ENCODE measurements around the gene GPN1. TPM values are rescaled to one million over a fixed set of nuclear protein-coding genes. Genes with fewer than 3 reads are reported as not detected.

The GPN1 gene
- total RNA-seq, 1 donor: 40.2 TPM

DNA sequence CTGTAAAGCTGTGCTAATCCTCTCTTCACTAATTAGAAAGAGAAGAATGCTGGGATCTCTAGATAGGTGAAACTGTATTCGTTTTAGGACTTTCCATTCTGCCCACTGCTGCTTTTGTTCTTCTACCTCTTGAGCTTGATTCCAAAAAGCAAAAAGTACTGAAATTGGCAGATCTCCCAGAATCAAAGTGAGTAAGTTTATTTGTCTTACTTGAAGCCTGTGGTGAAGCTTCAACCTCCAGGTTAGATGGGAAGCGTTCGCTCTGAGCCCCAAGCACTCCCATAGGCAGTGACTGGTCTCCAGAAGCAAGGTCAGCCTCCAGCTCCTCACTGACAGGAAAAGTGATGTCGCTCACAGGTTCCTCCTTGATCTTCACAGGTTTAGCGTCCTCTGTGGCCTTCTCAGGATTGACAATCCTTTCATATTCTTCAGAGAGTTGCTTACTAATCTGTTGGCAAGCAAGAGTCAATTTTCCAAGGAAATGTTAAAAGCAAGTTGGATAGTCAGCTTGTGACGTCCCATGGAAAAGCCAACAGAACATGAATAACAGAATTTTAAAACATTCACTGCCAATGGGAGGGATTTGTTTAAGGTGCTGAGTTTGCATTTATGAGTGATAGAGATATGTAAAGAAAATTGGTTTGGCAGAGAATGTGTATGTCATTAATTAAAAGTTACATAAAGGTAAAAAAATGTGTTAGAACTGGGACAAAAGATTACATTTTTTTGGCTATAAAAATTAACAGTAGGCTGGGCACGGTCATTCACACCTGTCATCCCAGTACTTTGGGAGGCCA, 26.5 kb downstream of the GPN1 start:
- DNase-seq (ENCODE audit: low read depth): peak; percentile 70
- no peak overlapping the region for H3K4me3 ChIP-seq (ENCODE audit: low read depth, low read length)
- TF ChIP-seq, protein P1, sequence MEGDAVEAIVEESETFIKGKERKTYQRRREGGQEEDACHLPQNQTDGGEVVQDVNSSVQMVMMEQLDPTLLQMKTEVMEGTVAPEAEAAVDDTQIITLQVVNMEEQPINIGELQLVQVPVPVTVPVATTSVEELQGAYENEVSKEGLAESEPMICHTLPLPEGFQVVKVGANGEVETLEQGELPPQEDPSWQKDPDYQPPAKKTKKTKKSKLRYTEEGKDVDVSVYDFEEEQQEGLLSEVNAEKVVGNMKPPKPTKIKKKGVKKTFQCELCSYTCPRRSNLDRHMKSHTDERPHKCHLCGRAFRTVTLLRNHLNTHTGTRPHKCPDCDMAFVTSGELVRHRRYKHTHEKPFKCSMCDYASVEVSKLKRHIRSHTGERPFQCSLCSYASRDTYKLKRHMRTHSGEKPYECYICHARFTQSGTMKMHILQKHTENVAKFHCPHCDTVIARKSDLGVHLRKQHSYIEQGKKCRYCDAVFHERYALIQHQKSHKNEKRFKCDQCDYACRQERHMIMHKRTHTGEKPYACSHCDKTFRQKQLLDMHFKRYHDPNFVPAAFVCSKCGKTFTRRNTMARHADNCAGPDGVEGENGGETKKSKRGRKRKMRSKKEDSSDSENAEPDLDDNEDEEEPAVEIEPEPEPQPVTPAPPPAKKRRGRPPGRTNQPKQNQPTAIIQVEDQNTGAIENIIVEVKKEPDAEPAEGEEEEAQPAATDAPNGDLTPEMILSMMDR (IDR thresholded peaks at IDR 0.05; ENCODE audit: insufficient read depth, low read length): no peak

DNA sequence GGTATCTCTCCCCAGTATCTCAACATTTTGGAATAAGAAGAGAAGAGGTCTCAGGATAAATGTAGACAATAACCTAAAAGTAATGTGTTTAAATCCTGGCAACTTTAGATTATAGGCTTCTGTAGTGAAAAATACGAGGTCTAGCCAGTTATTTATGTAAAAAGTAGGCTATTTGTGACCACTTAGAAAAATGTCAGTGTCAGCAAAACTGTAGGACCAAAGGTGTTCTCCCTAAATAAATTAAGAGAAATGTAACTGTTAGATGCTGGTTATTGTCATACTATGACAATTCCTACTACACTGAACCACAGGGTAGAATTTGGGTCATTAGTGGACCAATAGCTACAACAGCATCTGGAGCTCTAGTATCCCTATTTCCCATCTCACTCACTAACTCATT, 32.5 kb downstream of the GPN1 start:
- TF ChIP-seq, protein P1 (IDR thresholded peaks at IDR 0.05; ENCODE audit: insufficient read depth, low read length): no peak
- no peak overlapping the region for H3K4me3 ChIP-seq (ENCODE audit: low read depth, low read length)
- no peak for DNase-seq (ENCODE audit: low read depth)

DNA sequence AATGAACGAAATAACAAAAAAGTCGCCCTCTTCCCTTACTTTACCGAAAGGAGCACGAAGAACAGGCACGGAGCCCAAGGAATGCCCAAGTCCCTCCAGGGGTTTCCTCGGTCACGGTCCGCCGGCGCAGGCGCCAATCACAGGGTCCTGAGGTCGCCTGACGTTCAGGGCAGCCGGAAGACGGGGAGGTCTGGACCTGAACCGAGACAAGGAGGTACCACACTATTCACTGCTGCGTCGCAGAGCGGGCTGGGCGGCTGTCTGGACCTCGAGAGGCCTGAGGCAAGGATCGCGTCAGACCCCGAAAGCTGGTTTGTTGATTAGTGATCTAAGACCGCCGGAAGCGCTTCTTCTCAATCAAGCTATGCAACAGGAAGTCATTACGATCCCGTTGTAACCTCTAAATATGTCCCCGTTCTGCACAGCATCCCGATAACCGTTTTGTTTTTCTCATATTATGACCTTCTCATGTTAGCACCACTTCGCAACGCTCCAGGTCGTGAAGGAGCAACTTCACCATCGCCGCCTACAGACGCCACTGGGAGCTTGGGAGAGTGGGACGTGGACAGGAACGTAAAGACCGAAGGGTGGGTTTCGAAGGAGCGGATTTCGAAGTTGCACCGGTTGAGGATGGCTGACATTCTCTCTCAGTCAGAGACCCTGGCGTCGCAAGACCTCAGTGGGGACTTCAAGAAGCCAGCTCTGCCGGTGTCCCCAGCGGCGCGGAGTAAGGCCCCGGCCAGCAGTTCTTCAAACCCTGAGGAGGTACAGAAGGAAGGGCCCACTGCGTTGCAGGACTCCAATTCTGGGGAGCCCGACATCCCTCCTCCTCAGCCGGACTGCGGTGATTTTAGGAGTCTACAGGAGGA, 34.7 kb downstream of the GPN1 start, which contains the start of the genes SLC4A1AP and SUPT7L:
Gene SLC4A1AP, plus strand, starts transcription at position 605 of the 869 bp plus-strand sequence. Its CDS starts 26 bp downstream, at position 631.
Gene SUPT7L, minus strand, starts transcription at position 330 of the 869 bp plus-strand sequence. CDS start 1,422 bp downstream, outside the sequence.
- DNase-seq (ENCODE audit: low read depth): peak; percentile 93
- peak within 1 kb of the TSS; percentile 82 for H3K4me3 ChIP-seq (ENCODE audit: low read depth, low read length)
- TF ChIP-seq, protein P1 (IDR thresholded peaks at IDR 0.05; ENCODE audit: insufficient read depth, low read length): no peak

DNA sequence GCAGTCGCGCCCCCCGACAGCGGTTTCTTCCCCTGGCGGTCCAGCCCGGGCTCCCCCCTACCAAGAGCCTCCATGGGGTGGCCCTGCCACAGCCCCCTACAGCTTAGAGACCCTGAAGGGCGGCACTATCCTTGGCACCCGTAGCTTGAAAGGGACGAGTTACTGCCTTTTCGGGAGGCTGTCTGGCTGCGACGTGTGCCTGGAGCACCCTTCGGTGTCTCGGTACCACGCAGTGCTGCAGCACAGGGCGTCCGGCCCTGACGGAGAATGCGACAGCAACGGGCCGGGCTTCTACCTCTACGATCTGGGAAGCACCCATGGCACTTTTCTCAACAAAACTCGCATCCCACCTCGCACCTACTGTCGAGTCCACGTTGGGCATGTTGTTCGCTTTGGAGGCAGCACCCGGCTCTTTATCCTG, 35.3 kb downstream of the GPN1 start:
- DNase-seq (ENCODE audit: low read depth): no peak
- peak overlapping the region; percentile 82 for H3K4me3 ChIP-seq (ENCODE audit: low read depth, low read length)
- TF ChIP-seq, protein P1 (IDR thresholded peaks at IDR 0.05; ENCODE audit: insufficient read depth, low read length): no peak

DNA sequence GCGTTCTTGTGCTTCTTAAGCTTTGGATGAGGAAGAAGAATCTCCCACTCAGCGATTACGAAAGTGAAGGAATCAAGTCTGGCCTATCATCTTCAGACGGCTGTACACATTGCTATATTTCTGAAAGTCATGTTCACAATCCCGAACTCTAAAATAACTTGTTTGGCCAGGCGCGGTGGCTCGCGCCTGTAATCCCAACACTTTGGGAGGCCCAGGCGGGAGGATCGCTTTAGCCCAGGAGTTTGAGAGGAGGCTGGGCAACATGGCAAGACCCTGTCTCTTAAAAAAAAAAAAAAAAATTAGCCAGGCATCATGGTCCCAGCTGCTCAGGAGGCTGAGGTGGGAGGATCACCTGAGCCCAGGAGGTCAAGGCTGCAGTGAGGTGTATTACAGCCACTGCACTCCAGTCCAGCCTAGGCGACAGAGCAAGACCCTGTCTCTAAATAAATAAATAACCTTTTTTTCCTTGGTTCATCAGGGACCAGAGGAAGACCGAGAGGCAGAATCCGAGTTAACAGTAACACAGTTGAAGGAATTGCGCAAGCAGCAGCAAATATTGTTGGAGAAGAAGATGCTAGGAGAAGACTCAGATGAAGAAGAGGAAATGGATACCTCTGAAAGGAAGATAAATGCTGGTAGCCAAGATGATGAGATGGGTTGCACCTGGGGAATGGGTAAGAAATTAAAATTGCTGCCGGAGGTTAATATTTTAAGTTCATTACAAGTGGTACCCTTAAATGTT, 35.9 kb downstream of the GPN1 start:
- TF ChIP-seq, protein P1 (IDR thresholded peaks at IDR 0.05; ENCODE audit: insufficient read depth, low read length): no peak
- no peak for DNase-seq (ENCODE audit: low read depth)
- H3K4me3 ChIP-seq (ENCODE audit: low read depth, low read length): peak overlapping the region; percentile 82

DNA sequence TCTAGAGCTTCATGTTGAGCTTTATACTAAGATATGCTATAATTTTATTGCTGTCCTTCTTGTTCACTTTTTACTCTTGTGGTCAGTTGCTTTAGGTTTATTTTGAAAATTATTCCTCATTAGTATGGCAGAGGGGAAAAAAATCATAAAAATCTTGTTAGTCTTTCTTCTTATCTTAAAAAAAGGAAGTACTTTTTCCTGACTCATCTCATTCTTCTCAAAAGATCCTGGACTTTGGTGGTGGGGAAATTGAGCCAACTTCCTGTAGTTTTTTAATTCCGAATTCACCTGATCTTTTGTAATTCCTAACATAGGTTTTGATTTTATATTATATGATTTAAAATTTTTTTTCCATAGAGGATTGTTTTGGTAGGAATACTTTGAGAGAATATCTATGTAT, 38.6 kb downstream of the GPN1 start:
- no peak overlapping the region for H3K4me3 ChIP-seq (ENCODE audit: low read depth, low read length)
- no peak for DNase-seq (ENCODE audit: low read depth)
- TF ChIP-seq, protein P1 (IDR thresholded peaks at IDR 0.05; ENCODE audit: insufficient read depth, low read length): no peak

All from fibroblast of the aortic adventitia (primary cell).